Right kidney (tissue), 9 donors: ENCODE results near the gene CPEB4.

Experiments used
- DNase-seq: peaks from one replicate; pipeline ENCODE4 v3.0.0-alpha.2; 2016
- long read RNA-seq, 8 donors: transcript quantifications; one replicate each; lab custom pipeline, GENCODE V29; 2026

CPEB4 gene
- long read RNA-seq, donor 1, partial matches to known transcripts, result 6 of 7 reads
- long read RNA-seq, donor 1, other reads (novel, unspliced or antisense), result 0 of 7 reads
- long read RNA-seq, donor 2, partial matches to known transcripts, result 0 of 4 reads
- long read RNA-seq, donor 2, other reads (novel, unspliced or antisense), result 0 of 4 reads
- long read RNA-seq, donor 3, partial matches to known transcripts, result 0 of 2 reads
- long read RNA-seq, donor 3, other reads (novel, unspliced or antisense), result 0 of 2 reads
- long read RNA-seq, donor 4, partial matches to known transcripts, result 27 of 32 reads
- long read RNA-seq, donor 4, other reads (novel, unspliced or antisense), result 0 of 32 reads
- long read RNA-seq, donor 5, partial matches to known transcripts, result 12 of 12 reads
- long read RNA-seq, donor 5, other reads (novel, unspliced or antisense), result 0 of 12 reads
- long read RNA-seq, donor 6, partial matches to known transcripts, result 13 of 17 reads
- long read RNA-seq, donor 6, other reads (novel, unspliced or antisense), result 0 of 17 reads
- long read RNA-seq, donor 7, transcript CPEB4-208 (8 exons, 2,607 nt), result major isoform, 8 of 46 reads
- long read RNA-seq, donor 7, partial matches to known transcripts, result 28 of 46 reads
- long read RNA-seq, donor 7, other reads (novel, unspliced or antisense), result 9 of 46 reads
- long read RNA-seq, donor 8, partial matches to known transcripts, result 5 of 16 reads
- long read RNA-seq, donor 8, other reads (novel, unspliced or antisense), result 7 of 16 reads

DNA sequence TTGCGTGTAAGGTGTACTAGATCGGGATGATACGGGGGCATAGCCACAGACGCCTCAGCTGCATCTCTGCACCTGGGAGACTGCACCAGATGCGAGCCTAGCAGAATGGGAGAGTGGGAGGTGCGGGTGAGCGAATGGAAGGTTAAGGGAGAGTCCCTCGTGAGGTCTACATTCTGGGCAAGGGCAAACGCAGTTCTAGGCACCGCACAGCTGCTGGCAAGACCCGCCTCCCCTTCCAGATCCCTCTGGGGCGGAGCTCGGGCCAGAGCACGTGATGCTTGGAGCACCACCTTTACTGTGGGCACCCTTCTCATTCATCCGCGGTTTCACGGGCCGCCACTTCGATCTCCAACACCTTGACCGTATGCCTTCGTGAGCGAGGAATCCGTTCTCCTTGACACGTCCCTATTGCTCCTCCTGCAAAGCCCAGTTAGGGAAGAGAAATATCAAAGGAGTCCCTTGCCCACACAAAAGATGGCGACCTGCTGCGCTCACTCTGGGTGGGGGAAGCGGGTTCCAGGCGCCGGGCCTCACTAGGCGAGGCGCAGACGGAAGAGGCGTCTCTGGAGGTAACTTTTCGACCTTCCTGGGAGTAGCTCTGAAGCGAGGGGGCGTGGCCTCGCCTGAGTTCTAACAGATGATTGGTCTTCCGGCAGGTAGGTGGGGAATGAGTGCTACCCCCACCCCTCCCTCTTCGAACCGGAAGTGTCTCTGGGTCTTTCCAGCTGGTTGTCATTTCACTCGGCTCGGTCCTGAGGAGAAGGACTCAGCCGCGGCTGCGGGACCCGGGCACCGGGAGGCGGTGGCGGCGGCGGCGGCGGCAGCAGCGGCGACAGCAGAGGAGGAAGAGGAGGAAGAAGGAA is at the start of gene CPEB4:
Gene CPEB4, plus strand, starts transcription at position 740 of the 863 bp plus-strand sequence. CDS start 1,385 bp downstream, outside the sequence.
- DNase-seq, result peak; percentile 99

DNA sequence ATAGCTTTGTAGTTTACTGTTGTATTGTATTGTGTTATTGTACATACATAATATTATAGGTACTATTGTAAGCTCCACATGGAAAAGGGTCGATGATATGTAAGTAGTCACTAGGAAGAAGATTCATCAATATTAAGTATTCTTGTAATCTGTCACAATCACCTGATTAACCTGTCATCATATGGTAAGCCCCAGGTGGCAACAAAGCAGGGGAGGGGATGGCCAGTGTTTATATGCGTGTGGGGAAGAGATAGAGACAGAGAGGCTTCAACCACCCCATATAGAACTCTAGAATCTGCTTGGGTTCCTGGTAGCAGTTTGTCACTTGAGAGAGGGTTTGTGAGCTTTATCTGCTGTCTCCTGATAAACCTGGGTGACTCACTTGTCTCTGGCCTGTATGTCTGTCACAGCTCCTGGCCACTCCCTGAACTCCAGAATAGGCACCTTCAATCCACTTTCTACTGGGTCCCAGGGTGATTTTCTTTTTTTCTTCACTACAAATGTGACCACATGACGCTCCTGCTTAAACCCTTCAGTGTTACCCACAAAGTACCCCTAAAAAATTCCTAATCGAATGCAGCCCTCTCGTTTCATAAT is 48.9 kb upstream of the CPEB4 start:
- DNase-seq, result no peak

- DNase-seq, result no peak
Measured at GRCh38 chr5:173840111-173840983, 47.8 kb upstream of the CPEB4 start.

DNA sequence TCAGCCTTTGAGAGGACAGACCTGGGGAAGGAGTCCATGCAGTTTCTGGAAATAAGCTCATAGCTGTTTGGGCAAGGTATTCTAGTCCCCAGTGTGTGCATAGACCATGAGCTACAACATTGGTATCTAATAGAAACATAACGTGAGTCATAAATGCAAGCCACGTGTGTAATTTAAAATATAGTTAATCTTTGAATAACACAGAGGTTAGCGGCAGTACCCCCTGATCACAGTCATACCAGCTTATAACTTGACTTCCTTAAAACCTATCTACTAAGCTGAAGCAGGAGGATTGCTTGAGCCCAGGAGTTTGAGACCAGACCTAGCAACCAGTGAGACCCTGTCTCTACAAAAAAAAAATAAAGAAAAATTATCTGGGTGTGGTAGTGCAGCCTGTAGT is 46.4 kb upstream of the CPEB4 start:
- DNase-seq, result no peak

DNA sequence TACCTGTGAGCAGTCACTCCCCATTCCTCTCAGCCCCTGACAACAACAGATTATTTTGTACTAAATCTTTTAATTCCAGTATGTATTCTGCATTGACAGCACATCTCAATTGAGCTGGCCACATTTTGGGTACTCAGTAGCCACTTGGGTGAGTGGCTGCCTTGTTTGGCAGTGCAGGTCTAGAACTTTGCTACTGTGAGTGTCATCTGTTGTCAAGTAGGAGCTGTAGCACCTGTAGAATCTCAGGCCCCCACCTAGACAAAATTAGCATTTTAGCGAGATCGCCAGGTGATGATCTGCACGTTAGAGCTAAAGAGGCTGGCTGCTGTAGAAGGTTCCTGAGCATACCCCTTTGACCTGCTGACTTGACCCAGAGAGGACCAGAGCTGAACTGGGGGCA is 44.4 kb upstream of the CPEB4 start:
- DNase-seq, result no peak

GRCh38 chr5:173845321-173845720 is 42.8 kb upstream of the CPEB4 start:
- no peak for DNase-seq

GRCh38 chr5:173846929-173847501 is 41.1 kb upstream of the CPEB4 start:
- DNase-seq, result no peak

DNA sequence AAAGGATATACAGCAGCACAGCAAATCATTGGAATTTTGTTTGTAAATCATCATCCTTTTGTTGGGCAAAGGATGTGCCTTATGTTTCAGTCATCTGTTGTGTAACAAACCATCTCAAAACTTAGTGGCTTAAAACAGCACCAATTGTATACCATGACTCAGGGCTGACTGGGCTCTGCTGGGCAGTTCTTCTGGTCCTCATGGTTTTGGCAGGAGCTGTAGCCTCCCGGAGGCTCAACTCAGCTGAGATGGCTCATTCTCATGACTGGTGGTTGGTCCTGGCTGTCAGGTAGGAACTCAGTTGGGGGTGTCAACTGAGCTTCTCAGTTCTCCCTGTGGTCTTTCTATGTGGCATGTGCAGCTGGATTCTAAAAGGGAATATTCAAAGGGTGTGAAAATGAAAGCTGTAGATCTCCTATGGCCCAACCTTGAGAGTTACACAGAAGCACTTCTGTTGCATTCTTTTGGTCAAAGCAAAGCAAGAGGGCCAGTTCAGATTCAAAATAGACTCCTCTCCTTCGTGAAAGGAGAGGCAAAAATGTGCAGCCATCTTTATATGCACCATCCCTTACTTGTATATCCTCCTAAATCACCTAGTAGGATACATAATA is 39.1 kb upstream of the CPEB4 start:
- no peak for DNase-seq

DNA sequence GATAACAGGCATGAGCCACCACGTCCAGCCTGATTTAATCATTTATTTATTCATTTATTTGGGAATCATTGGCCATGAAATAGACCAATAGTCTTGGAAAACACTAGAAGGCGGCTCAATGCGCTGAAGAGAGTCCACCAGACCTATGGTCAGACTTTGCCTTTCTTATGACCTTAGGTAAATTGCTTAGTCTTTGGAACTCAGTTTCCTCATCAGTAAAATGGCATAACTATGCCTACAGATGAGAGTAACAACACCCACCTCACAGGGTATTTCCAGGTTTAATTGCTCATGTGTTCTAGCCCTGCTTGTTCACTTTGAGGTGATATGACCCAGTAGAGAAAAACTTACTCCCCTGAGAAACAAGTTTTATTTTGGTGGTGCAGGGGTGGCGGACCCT is 38.2 kb upstream of the CPEB4 start:
- no peak for DNase-seq

DNA sequence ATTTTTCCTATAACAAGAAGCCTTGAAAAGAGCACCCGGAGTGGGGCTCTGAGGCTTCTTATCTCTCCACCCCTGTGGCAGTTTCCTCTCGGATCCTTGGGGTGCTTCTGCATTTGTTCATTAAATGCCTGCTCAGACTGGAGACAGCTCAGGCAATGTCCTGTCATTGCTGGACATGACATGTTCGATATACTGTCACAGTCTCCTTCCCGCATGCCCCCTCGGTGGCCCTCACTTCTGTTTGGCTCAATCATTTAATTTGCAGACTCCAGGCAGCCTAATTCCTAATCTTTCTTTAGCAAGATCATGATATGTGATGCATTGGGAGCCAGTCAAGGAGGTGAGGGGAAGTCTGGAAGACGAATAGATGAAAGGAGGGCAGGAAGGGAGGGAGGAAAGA is 37.5 kb upstream of the CPEB4 start:
- DNase-seq, result no peak

DNA sequence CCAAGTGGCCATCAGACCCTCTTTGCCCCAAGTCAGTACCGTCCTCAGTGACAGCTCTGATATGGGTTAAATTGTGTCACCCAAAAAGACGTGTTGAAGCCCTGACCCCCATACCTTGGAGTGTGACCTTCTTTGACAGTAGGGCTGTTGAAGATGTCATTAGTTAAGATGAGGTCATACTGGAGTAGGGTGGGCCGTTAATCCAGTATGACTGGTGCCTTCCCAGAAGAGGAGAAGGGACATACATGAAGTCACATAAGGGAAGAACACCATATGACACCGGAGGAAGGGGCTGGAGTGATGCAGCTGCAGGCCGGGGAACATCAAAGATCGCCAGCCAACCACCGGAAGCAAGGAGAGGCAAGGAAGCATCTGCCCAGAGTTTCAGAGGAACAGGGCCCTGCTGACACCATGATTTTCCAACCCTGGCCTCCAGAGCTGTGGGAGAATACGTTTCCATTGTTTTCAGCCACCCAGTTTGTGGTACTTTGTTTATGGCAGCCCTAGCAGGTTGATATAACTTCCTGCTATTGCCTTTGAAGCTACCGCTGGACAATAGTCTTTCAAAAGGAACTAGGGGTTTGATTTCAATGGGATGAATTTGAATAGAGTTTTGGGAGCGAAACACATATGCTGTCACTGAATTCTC is 36.4 kb upstream of the CPEB4 start:
- DNase-seq, result no peak

DNA sequence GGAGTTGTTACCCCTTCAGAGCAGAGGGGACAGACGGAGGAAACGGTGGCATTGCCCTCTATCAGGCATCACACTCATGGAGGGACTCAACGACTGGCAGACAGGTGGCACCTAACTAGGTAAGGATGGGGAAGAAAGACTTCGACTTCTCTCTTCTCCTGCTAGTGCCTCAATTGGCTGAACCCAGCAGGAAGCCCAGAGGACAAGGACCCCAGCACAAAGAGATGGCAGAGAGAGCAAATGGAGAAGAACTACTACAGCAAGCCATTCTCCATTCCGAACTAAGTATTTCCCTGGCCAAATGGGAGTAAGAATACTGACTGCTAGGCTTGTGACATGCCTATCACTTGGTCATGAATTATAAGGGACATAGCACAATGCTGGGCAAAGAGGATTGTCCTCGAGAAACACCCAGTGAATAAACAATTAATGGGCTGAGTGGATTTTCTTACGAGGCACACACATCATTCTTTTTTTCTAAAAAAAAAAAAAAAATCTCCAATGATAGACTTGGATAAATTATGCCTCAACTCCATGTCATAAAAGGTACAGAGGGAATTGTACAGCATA is 35.3 kb upstream of the CPEB4 start:
- DNase-seq, result no peak

DNA sequence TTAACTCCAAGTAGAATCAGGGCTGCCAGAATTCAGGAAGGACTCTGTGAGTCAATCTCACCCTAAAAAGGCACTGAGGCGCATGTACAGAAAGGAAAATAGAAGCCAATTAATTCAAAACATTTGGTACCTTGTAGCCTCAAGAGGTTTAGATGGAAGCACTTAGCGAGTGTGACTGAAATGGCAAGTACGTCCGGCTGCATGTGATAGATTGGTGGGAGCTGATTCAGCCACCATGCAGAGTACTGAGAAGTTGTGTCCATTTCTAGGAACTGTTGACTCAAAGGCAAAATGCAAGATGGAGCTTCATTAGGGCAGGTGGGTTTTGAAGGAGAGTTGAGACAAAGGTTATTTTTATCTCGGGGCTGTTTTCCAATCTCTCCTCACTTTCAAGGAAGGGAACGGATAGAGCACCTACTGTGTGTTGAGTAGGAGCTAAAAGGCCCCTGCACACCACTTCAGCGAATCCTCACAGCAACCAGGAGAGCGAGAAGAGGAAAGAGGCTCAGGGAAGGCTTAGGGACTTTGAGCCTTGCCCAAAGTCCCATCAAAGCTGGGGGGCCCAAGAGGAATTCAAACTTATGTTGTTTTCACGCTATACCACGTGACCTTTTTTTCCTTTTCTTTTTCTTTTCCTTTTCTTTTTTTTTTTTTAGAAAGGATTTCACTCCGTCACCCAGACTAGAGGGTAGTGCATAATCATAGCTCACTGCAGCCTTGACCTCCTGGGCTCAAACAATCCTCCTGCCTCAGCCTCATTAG is 34.6 kb upstream of the CPEB4 start:
- no peak for DNase-seq

DNA sequence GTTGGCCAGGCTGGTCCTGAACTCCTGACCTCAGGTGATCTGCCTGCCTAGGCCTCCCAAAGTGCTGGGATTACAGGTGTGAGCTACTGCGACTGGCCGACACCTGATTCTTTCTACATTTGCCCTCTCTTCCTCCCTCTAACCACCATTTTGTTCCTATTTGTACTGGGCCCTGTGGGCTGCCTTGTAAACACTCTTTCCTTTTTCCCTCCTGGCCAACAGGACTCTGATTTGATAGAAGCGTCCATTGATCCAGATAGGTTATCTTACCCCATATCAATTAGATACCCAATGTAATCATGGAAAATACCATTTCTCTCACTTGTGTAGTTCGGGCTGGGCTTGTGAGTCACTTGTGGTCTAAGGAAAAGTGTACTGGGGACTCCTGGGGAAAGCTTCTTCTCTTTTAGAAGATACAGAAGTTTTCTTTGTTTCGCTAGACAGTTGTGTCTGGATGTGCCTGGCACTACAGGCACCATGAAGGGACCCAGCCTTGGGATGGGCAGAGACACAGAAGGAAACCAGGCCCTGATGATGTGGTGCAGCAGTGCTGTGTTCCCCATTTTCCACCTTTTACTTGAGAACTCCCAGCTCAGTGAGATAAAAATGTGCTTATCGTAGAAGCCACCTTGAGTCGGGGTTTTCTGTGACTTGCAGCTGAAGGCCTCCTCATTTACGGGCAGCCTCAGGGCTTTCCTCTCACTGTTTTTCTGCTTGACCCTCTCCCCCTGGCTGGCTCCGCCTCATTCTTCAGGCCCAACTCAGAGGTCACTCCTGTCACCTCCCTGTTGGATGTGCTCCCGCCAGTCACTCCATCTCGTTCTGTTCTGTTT is 32.8 kb upstream of the CPEB4 start:
- DNase-seq, result no peak

- DNase-seq, result no peak
Measured at GRCh38 chr5:173855995-173856656, 32.0 kb upstream of the CPEB4 start.

DNA sequence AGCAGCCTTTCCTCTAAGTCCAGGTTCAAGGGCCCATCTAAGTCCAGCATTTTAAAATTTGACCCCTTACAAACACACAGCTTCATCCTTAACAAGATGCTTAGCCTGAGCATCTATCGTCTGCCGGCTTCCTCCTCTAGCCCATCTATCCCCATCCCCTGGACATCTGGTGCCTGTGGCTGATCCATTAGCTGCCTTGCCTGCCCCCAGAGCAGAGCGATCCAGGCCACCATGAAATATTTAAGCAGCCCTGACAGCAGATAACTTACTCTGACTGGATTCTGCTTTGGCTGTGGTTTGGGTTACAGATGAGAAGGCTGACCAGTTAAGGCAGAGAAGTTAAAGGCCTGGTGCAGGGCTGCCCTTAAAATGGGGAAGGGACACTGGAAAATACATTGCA is 30.9 kb upstream of the CPEB4 start:
- no peak for DNase-seq

DNA sequence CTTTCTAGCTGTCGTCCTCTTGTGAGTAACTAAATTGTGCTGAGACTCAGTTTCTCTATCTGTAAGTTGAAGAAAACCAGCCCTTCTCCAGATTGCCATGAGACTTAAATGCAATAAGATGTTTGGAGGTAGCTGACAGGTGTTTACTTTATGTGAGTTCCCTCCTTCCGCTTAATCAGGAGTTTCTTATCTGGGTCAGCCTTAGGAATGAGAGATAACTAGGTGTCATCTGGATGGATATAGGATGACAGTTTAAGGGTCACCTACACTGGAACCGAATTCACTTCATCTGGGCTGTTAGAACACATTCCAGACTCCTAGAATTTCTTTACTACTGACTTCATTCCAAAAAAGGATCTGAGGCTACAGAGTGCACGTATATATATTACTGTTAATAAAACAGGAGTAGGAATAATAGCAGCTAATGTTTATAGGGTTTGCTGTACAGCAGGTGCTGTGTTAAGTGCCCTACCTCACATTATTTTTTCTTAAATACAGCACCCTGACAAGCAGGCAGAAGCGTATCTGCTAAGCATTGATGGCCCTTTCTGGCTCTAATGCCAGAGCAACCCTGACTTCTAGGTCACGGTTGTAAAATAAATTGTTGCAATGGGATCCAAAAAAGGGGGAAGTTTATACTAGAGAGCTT is 30.0 kb upstream of the CPEB4 start:
- no peak for DNase-seq
